WERI-Rb-1 (cell line): ENCODE measurements around the gene ODF2.
A peak's percentile ranks its signal among the peaks of the same experiment; 100 is the strongest.
"Not testable (repeated sequence)": the region's sequence is repeated elsewhere in the genome, so short reads cannot be mapped to it uniquely, and the experiment has no call there.

Source experiments
- DNase-seq: peaks from one replicate; pipeline ENCODE4 v3.0.0-alpha.2; 2020
- H3K27ac ChIP-seq: fragments of 250-450 bp; sonication (Bioruptor Pico); 2 replicates; pipeline ENCODE4 v1.5.1; 2020; ENCODE audit warnings: mild to moderate bottlenecking, moderate library complexity
- H3K27me3 ChIP-seq: fragments of 250-450 bp; sonication (Bioruptor Pico); 2 replicates; pipeline ENCODE4 v1.5.1; 2021; ENCODE audit warnings: mild to moderate bottlenecking, low read depth, moderate library complexity; ENCODE audit not compliant: insufficient read depth, severe bottlenecking
- H3K36me3 ChIP-seq: fragments of 250-450 bp; sonication (Bioruptor Pico); 2 replicates; pipeline ENCODE4 v1.5.1; 2020; ENCODE audit warnings: mild to moderate bottlenecking, moderate library complexity
- H3K4me3 ChIP-seq: 2 replicates; pipeline ENCODE4 v1.5.1; 2011; ENCODE audit warnings: low read depth, mild to moderate bottlenecking, control low read depth, low read length
- H3K9me3 ChIP-seq: fragments of 250-450 bp; sonication (Bioruptor Pico); 2 replicates; pipeline ENCODE4 v1.5.1; 2021; ENCODE audit warnings: mild to moderate bottlenecking, moderate library complexity; ENCODE audit not compliant: severe bottlenecking
- CTCF ChIP-seq: IDR thresholded peaks from 2 replicates; pipeline ENCODE4 v1.5.1; 2011; ENCODE audit warnings: low read depth, mild to moderate bottlenecking, control low read depth, inconsistent platforms, low read length

ODF2 gene

GRCh38 chr9:128434340-128434739 is 21.5 kb upstream of the ODF2 start:
- no peak for TF ChIP-seq CTCF
- DNase-seq: no peak

GRCh38 chr9:128435611-128436010 is 20.2 kb upstream of the ODF2 start:
- peaks cover 27% of the 10 kb centered on the region for H3K36me3 ChIP-seq
- no peaks in the 10 kb centered on the region for H3K27me3 ChIP-seq
- no peak for TF ChIP-seq CTCF
- H3K27ac ChIP-seq: peak overlapping the region; percentile 63
- no peak for DNase-seq
- H3K9me3 ChIP-seq: peaks cover 3% of the 10 kb centered on the region
- no peak overlapping the region for H3K4me3 ChIP-seq

More at GRCh38 chr9:128434340-128434739, 21.5 kb upstream of the ODF2 start:
- H3K27ac ChIP-seq: no peak overlapping the region; the same call in 1 of the 2 replicates
- H3K4me3 ChIP-seq: no peak overlapping the region
- no peaks in the 10 kb centered on the region for H3K27me3 ChIP-seq
- H3K36me3 ChIP-seq: peaks cover 32% of the 10 kb centered on the region
- no peaks in the 10 kb centered on the region for H3K9me3 ChIP-seq

GRCh38 chr9:128438343-128439109 is 17.3 kb upstream of the ODF2 start:
- H3K36me3 ChIP-seq: peaks cover 15% of the 10 kb centered on the region
- H3K27ac ChIP-seq: peak overlapping the region; percentile 31
- no peaks in the 10 kb centered on the region for H3K27me3 ChIP-seq
- peak; percentile 94 for DNase-seq
- no peak overlapping the region for H3K4me3 ChIP-seq
- peak; percentile 99 for TF ChIP-seq CTCF
- H3K9me3 ChIP-seq: peaks cover 3% of the 10 kb centered on the region

- Histone ChIP-seq H3K36me3 (peaks cover 15% of the 10 kb centered on the region), H3K4me3 (no peak overlapping the region), H3K9me3 (peaks cover 3% of the 10 kb centered on the region), H3K27ac (peak overlapping the region; percentile 31), H3K27me3 (no peaks in the 10 kb centered on the region)
- DNase-seq: no peak
- no peak for TF ChIP-seq CTCF
Observed at GRCh38 chr9:128439273-128439672, 16.5 kb upstream of the ODF2 start.

GRCh38 chr9:128442150-128442549 is 13.7 kb upstream of the ODF2 start:
- no peak for DNase-seq
- H3K27me3 ChIP-seq: no peaks in the 10 kb centered on the region
- H3K27ac ChIP-seq: no peak overlapping the region
- TF ChIP-seq CTCF: no peak
- H3K9me3 ChIP-seq: peaks cover 3% of the 10 kb centered on the region
- no peaks in the 10 kb centered on the region for H3K36me3 ChIP-seq
- no peak overlapping the region for H3K4me3 ChIP-seq

- H3K27me3 ChIP-seq, H3K27ac ChIP-seq, DNase-seq, H3K9me3 ChIP-seq, H3K36me3 ChIP-seq, H3K4me3 ChIP-seq: not testable (repeated sequence)
Observed at GRCh38 chr9:128446505-128446904, 9.3 kb upstream of the ODF2 start.
